PC-3 (cell line): Measurements from ENCODE around the gene PDPN.

Experiments
- CTCF ChIP-seq: fragments of 300-600 bp; sonication (generic); conservative IDR thresholded peaks from 2 replicates; pipeline ENCODE4 v1.5.1; 2017; ENCODE audit warnings: antibody characterized with exemption, low read depth, mild to moderate bottlenecking, low read length
- EZH2phosphoT487 ChIP-seq: fragments of 300-600 bp; sonication (generic); IDR thresholded peaks from 2 replicates; pipeline ENCODE4 v1.6.1; 2018; ENCODE audit warnings: mild to moderate bottlenecking, antibody characterized with exemption, low read length, borderline replicate concordance

GRCh38 chr1:13560541-13560940 is 23.1 kb upstream of the PDPN start:
- TF ChIP-seq CTCF: no peak
- TF ChIP-seq EZH2phosphoT487: no peak
